ELR (cell line): ENCODE data around the gene DTNBP1.
"Not testable (repeated sequence)": the region's sequence is repeated elsewhere in the genome, so short reads cannot be mapped to it uniquely, and the experiment has no call there.

ENCODE experiments used
- DNase-seq: peaks from one replicate; pipeline ENCODE4 v3.0.0-alpha.2; 2015; ENCODE audit warnings: low read depth

Gene DTNBP1

DNA sequence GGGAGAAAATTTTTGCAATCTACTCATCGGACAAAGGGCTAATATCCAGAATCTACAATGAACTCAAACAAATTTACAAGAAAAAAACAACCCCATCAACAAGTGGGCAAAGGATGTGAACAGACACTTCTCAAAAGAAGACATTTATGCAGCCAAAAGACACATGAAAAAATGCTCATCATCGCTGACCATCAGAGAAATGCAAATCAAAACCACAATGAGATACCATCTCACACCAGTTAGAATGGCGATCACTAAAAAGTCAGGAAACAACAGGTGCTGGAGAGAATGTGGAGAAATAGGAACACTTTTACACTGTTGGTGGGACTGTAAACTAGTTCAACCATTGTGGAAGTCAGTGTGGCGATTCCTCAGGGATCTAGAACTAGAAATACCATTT lies 4.1 kb upstream of the DTNBP1 start:
- DNase-seq, result not testable (repeated sequence)

DNA sequence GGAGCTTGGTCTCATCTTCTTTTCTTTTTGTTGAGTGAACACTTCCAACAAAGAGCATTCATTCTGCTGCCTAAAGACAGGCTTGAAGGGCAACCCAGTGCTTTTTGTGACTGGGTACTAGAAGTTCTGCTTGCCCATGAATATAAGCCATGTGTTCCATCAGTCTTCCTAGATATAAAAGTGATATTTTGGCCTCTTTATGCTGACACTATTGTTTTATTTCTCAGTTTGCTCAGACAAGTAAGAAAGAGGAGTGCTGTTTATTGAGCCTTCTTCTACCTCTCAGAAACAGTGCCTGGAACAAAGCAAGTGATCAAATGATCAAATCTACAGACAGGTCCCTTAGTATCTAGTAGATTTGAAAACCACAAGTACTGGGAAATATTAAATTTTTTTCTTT lies 2.4 kb upstream of the DTNBP1 start:
- no peak for DNase-seq

DNA sequence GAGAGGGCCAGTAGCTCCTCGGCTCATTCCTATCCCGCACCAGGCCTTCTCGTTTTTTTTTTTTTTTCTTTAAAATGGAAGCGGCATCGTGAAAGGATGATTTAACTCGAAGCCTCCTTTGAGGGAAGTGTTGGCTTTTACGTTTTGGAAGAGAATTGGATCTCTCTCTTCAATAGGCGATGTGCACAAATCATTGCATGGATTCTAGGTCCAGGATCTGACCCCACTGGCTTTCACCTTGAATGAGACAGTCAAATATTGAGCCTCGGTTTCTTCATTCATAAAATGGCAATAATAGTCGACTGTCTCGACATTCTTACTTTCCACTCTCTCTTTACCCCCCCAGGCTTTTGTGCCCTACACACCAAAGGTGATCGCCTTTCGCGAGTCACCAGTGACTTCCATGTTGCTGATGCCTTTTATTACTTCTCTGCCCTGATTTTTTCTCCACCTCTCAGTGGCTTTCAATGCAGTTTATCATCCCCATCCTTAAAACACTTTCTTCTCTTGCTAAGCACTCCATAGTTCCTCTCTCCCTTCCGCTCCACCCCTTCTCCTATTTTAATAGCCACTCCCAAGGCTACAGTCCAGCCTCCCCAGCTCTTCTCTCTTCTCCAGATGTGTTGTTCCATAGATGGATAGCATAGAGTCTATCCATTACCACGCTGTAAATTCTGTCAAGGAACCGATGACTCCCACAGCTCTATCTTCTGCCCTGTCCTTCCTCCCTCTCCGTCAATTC lies 473 bp upstream of the DTNBP1 start:
- no peak for DNase-seq

DNA sequence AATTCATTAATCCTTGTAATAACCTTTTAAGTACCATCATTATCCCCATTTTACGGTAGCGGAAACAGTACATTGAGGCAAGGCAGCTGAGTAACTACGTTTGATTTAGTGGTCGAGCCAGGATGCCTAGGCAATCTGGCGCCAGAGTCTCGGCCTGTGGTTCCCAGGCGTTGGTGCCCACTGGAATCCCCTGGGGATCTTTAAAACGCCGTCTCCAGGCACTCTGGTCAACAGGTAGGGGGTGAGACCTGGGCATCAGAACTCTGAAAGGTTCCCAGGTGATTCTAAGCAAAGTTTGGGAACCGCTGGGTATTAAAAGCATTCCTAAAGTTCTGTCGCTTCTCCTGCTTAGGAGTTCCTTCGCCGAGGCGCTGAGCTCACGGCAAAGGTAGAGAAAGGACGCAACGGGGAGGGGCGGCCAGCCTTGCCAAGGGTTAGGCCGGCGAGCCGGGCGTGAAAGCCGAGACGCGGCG lies 939 bp downstream of the DTNBP1 start:
- no peak for DNase-seq

DNA sequence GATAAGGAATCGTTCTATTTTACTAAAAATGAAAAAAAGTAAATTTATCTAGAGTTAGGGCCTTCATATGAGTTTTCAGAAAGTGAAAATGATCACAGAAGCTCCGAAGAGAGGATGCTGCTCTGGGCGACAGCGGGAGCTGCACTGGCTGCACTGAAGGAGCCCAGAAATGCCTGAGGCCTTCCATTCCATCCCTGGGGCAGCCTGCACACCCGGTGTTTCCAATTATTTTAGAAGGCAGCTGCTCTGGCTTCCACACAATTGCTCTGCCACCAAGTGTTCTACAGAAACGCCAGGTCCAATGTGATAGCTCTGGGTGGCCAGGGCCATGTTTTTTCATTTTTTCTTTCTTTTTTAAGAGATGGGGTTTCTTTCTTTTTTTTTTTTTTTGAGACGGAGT lies 3.6 kb downstream of the DTNBP1 start:
- no peak for DNase-seq

DNA sequence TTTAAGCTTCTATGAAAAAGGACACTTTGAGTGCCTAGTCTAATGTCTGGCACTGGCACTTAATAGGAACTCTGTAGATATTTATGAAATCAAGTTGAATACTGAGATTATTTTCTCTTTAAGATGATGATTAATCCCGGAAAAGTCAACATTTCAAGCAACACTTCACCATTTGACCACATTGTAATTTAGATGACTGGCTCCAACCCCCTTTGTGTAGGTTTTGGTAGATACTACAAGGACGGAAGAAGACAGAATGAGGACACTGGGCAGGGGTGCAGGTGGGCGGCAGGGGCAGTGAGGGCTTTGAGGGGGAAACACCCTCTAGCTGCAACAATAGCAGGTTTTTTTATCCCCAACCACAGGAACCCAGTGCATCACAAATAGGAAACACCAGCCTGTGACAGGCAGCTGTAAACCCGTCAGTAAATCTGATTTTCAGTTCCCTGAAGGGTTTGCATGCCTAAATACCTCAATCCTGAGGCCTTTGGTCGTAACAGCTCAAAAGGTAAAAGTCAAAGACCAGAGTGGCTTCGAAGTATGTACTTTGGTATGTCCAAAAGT lies 4.6 kb downstream of the DTNBP1 start:
- DNase-seq, result no peak

DNA sequence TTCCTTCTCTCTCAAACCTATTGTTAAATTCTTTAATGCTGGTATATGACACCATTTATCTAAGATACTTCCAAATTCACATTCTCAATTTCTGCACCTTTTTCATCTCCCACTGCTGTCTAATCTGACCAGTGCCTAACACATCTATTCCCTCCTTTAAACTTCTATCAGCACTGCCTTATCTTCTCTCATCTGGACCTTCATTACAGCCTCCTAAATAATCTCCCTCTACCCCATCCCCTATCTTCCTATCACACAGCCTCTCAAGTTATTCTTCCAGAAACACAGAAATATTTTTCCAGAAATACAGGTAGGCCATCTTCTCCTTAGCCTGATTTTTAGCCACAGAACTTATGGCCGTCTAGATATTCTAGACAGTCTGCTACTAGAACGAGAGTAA lies 5.5 kb downstream of the DTNBP1 start:
- DNase-seq, result no peak

DNA sequence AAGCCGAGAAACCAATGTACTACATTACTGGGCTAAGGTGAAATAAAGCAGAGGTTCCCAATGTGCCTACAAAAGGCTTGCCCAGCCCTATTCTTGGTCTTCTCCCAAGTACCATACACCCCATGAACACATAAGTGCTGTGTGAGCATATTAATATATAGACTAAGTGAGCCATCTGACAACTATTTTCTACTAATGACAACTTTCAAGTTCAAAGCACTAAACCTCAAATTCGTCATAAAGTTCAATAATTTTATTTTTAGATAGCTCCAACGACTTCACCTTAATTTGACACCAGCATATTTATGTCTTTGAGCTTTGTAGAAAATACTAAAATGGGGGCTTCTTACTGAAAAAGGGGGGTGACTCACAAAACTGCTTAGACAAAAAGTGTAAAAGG lies 6.7 kb downstream of the DTNBP1 start:
- DNase-seq, result no peak

DNA sequence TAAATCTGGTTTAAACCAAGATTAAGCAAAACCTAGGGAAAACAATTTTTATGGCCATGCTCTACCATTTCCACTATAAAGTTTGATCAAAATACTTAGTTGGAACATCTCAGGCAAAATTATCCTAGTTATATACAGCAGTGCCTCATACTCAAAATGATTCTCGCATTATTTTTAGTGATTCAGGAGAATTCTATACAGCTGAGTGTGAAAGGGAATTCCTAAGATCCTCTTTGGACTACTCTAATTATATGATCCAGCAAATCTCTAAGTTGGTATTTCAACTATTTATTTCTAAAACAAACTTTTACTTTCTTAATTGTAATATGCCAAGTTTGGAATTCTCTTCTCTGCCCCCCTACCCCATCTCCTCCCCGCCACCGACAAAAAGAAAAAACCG lies 8.6 kb downstream of the DTNBP1 start:
- no peak for DNase-seq

DNA sequence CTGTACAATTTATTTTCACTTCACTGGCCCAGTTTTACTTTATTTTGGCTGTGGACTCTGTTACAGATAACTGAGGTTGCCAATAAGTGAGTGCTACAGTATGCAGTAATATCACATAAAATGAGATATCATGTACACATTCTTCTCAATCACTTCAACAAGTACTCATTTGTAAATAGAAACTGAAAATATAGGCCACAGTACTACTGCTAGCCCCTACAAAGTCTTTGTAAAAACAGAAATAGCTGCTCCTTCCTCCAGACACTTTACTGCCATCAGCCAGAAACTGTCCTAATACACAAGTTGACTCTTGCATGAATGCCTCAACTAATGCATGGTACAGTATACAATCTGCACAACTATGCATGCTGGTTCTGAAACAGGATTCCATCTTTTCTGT lies 9.2 kb downstream of the DTNBP1 start:
- DNase-seq, result no peak

DNA sequence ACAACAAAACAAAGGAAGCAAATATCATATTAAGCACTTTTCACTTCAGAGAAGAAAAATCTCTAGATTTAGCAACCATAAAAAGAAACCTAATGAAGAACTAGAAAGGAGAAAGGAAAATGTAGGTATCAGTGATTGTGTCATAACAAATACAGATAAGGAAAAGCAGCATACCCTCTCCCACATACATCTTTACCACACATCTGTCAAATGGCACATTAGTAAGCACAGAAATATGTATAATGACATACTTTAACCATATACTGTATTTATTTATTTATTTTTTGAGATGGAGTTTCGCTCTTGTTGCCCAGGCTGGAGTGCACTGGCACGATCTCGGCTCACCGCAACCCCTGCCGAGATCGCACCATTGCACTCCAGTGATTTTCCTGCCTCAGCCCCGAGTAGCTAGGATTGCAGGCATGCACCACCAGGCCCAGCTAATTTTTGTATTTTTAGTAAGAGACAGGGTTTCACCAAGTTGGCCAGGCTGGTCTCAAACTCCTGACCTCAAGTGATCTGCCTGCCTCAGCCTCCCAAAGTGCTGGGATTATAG lies 12.7 kb downstream of the DTNBP1 start:
- DNase-seq, result peak; percentile 37

DNA sequence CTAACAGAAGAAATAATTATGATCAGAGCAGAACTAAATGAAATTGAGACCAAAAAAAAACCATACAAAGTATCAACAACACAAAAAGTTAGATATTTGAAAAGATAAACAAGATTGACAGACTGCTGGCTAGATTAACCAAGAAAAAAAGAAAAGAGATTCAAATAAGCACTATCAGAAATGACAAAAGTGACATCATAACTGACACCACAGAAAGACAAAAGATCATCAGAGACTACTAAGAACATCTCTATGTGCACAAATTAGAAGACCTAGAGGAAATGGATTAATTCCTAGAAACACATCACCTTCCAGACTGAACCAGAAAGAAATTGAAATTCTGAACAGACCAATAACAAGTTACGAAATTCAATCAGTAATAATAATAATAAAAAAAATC lies 17.9 kb downstream of the DTNBP1 start:
- no peak for DNase-seq

DNA sequence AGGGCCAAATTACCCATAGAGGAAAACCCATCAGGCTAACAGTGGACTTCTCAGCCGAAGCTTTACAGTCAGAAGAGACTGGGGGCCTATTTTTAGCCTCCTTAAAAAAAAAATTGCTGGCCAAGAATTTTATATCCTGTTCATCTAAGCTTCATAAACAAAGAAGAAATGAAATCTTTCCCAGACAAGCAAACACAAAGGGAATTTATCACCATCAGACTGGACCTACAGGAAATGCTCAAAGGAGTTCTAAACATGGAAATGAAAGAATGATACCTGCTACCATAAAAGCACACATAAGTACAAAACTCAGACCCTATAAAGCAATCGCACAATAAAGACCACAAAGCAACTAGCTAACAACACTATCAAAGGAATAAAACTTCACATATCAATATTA lies 19.3 kb downstream of the DTNBP1 start:
- DNase-seq, result no peak

DNA sequence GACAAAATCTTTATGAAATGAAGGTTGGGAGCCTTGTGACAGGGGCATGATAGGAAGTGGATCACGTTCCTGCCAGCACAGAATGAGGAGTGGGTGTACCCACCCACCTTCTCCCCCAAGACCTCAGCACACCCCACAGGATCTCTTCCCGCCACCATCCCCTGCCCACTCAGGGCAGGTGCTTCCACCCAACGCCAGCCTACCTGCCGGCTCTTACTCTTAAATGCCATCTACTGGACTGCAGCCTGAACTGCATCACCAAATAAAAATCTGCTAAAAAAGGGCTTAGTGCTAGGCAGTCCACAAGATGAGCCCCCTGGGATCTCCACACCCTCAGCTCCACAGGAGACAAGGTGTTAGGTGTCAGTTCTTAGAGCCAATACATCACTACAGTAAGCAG lies 20.6 kb downstream of the DTNBP1 start:
- peak; percentile 29 for DNase-seq

DNA sequence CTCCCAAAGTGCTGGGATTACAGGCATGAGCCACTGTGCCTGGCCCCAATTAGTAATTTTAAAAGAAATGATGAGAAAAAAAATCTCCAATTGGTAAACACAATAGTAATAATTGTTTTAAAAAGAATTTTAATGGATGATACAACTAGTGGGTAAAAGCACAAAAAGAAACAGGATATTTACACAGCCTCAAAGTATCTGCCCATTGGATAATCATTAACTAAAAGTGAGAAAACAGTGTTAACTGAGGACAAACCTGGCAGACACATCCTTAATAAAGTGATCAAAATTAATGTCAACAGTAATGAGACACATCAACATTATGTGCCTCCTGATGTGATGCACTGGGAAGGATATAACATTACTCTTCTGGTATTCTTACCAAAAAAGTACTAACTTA lies 24.5 kb downstream of the DTNBP1 start:
- DNase-seq, result no peak

DNA sequence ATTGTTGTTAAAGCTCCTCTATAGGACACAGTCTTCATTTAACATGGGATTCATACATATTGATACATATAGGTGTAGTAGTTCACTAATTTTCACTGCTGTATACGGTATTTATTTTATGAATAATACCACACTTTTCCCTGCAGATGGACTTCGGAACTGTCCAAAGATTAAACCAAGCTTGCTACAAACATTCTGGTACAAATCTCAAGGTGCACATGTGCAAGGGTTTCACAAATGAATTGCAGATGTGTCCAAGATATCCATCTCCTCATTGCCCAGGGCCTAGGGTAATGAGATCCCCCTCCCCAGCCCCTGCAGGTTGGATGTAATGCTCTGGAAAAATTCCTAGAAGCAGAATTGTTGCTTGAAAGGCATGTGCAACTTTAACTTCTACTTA lies 31.4 kb downstream of the DTNBP1 start:
- no peak for DNase-seq

DNA sequence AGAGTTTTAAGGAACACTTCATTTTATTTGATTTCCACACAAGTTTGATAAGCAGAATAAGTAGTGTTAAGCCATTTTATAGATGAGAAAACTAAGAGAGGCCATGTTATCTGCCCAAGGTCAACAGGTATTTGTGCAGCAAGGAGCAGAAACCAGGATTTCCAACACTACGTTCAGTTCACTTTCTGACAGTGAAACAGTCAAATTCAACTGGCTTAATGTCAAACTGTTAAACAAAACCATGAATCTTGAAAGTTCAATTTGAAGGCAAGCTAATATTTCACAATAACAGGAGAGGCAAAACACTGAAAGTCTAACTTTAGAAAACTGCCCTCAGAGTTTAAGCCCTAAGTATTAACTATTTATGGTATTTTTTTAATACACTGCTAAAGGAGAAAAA lies 32.6 kb downstream of the DTNBP1 start:
- DNase-seq, result no peak

DNA sequence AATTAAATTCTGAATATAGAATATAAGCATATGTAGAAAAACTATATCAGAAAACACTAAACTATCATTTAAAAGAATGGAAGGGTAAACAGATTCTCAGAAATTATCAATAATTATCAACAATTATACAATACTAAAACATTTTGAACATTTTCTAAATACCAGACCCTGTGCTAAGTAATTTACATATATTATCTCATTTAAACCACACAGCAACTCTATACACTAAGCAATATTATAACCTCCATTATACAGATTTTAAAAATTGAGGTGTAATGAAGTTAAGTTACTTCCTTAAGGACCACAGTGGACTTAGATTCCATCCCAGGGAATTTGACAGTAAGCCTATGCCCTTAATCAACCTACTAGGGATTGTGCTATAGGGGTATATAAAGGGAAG lies 33.3 kb downstream of the DTNBP1 start:
- DNase-seq, result no peak

DNA sequence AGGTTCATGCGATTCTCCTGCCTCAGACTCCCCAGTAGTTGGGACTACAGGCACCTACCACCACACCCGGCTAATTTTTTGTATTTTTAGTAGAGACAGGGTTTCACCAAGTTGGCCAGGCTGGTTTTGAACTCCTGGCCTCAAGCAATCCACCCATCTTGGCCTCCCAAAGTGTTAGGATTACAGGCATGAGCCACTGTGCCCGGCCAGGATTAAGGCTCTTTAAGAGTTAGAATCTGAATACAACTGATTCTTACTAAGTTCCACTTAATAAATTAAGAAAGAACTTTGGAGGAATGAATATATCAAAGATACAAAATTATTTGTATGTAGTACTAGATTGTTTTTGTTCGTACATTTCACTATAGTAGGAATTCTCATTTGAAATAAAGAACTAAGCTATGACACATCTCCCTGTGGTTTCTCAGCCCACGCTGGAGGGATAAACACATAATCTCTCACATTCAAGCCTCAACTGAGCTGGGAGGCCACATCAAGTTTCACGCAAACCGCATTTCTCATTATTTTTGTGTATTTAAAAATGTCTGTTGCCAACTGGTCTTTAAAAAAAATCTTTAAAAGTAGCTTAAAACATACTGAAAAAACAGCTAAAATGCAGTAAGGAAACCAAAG lies 34.2 kb downstream of the DTNBP1 start:
- peak; percentile 81 for DNase-seq

DNA sequence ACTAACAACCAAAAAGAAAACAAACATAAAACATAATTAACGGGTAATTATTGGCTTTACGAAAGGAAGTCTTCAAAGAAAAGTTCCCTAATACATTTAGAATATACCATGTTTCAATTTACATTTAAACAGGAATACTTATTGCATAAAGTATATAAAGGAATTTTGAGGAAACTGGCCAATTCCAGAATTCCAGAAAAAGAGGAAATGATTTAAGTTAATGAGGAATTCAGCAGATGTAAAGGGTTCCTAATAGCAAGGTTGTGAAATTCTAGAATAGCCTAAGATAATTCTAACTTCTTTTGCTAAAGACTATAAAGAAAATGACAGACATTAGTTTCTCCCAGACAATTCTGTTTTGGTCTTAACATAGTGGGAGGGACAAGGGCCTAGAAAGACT lies 35.0 kb downstream of the DTNBP1 start:
- no peak for DNase-seq

DNA sequence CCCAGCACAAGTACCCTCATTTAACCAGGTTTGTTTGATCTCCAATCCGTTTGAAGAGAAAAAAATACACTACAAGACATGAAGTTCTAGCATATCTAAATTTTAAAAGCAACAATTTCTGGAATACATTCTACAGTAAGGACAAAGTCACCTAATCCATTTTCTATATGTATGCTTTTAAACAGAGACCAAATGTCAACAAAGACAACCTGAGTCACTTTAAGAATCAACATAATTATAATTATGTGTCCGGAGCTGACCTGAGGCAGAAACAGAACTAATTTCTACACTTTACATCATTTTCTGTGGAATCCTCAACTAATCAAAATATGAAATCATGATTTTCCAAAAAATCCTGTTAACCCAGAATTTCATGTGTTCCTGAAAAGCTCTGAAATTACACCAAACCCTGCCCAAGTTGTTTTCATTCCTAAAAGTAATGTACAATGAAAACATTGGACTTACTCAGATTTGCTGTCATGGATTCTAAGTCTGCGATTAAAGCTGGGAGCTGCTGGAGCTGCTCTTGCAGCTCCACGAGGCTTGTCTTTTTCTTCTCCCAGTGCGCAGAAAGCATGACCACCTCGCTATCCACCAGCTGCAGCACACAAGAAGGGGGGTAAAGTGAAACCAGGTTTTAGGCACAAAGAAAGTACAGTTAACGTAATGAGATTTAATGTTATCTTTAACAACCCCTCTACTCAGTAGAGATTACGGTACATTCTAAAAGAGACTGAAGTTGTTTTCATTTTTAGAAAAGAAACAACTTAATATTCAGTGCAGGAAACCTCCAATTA lies 35.8 kb downstream of the DTNBP1 start:
- no peak for DNase-seq

DNA sequence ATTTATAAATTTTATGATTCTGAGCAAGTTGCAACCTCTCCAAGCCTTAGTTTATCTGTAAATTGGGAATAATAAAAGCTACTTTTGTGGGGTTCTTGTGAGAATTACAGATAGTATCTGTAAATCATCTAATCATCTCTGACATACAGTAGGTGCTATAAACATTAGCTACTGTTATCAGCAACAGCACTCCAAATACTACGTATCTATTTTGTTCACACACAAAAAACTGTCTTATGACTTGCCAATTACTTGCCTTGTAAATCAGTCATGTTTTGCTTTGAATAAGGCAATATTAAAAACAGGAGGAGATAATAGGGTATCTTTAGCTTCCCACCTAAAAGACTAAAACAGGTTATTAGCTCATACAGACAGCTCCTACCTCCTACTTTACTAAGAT lies 36.7 kb downstream of the DTNBP1 start:
- DNase-seq, result no peak
